Adrenal gland (tissue), 12 donors: ENCODE measurements around the gene LNPK. TPM values are rescaled to one million over a fixed set of nuclear protein-coding genes. Genes with fewer than 3 reads are reported as not detected.

Experiments
- DNase-seq, 7 donors: peaks; one replicate each; pipeline ENCODE4 v3.0.0-alpha.2; 2019 to 2020
- H3K27ac ChIP-seq, 5 donors: fragments of 200-600 bp; sonication (generic) in 4 of 5; 1 replicate in 3 of 5; 2 replicates in 2 of 5; pipeline versions ENCODE4 v1.5.1 to v1.8.0; 2016 to 2020; ENCODE audit warnings: mild to moderate bottlenecking in 1 of 5
- H3K27me3 ChIP-seq: fragments of 200-600 bp; 2 replicates; pipeline ENCODE4 v1.8.0; 2021
- H3K36me3 ChIP-seq, 2 donors: fragments of 200-600 bp; replicated peaks in 1 of 2; 1 replicate in 1 of 2; 2 replicates in 1 of 2; pipeline versions ENCODE4 v1.5.1 to v1.8.0; 2018 to 2022
- H3K4me1 ChIP-seq, 2 donors: fragments of 200-600 bp; replicated peaks in 1 of 2; 1 replicate in 1 of 2; 2 replicates in 1 of 2; pipeline versions ENCODE4 v1.5.1 to v1.8.0; 2018 to 2021
- H3K4me3 ChIP-seq, 4 donors: fragments of 200-600 bp; sonication (generic) in 3 of 4; one replicate each; pipeline ENCODE4 v1.5.1; 2016 to 2018
- H3K9me3 ChIP-seq, 3 donors: fragments of 200-600 bp; sonication (generic) in 1 of 3; replicated peaks in 1 of 3; 1 replicate in 2 of 3; 2 replicates in 1 of 3; pipeline versions ENCODE4 v1.5.1 to v1.8.0; 2016 to 2021
- POLR2A ChIP-seq, 2 donors: fragments of 450-650 bp; IDR thresholded peaks; one replicate each; pipeline ENCODE4 v1.6.1; 2017; ENCODE audit warnings: antibody characterized with exemption in 2 of 2, mild to moderate bottlenecking in 2 of 2, moderate library complexity in 1 of 2
- WGBS, 4 donors: extraction: QIAGEN DNeasy Blood & Tissue Kit in 2 of 4; methylation state at CpG; one replicate each; pipeline versions ENCODE4 v1.1.5 to v1.1.7; 2013 to 2017; 5-methylcytosine and 5-hydroxymethylcytosine counted together
- intact Hi-C, 2 donors: fragments of 100-400 bp; cut with DNase I; formaldehyde crosslinking; loops; one replicate each; pipeline versions ENCODE4 v1.14.1 to v1.15.0; 2022 to 2023
- polyA plus RNA-seq, 3 donors: library from polyadenylated mRNA; stranded (reverse); fragments of 200-250 nt in 2 of 3; fragments of 350-450 nt in 1 of 3; fragmentation: Illumina TruSeq in 1 of 3; extraction: RNeasy Lipid Tissue Mini Kit (QIAGEN cat#74804) in 1 of 3; gene quantifications; one replicate each; pipeline ENCODE4 v1.2.3, GENCODE V29; 2013 to 2014
- total RNA-seq, 9 donors: library from RNA; depleted of rRNA in 4 of 9; stranded (reverse); fragments of >200 nt in 4 of 9; fragments of 120-200 nt in 1 of 9; fragmentation: NEBNext Ultra II Directional in 1 of 9; extraction: Animal tissue kit (Norgen Biotek cat#: 25700) in 1 of 9; gene quantifications; one replicate each; pipeline versions ENCODE4 v1.1.0 to v1.2.4, GENCODE V29; 2013 to 2023
- TF ChIP-seq, protein P1 (sequence below), 6 experiments: fragments of 450-650 bp in 4 of 6; fragments of 200-600 bp in 2 of 6; sonication (generic) in 1 of 6; IDR thresholded peaks; 1 replicate in 5 of 6; 2 replicates in 1 of 6; pipeline versions ENCODE4 v1.5.1 to v1.8.0; 2016 to 2021; ENCODE audit warnings: antibody characterized with exemption in 6 of 6, mild to moderate bottlenecking in 2 of 6, moderate library complexity in 1 of 6
- donor health status: healthy with polysubstance abuse.
- donor health status: Bipolar disorder and iron deficiency.
- donor health status: DM: yes; HTN: yes; CAD: no.
- donor health status: DM: no; HTN: no; CAD: no.
- donor health status: DM: no; HTN: no; CAD: no.
- donor health status: DM: yes; HTN: yes; CAD: no.

Gene LNPK
- total and polyA plus RNA-seq, 12 donors = 2.6 to 32.7 (median 19.3) TPM

DNA sequence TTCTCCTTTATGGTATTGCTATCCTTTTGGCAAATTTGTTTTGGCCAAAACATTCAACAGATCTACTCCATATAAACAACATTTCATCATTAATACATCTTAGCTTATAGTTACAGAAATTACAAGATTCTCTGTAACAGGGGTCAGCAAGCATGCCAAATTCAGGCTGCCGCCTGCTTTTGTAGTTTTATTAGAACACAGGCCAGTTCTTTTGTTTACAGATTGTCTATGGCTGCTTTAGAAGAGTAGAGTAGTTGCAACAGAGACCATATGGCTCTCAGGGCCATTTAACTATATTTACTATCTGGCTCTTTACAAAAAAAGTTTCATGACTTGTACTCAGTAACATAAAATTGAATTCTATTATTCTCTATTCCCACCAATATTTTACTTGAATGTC lies 53.9 kb downstream of the LNPK start:
- Histone ChIP-seq H3K27me3 (no peaks in the 10 kb centered on the region), H3K9me3 (no peaks in the 10 kb centered on the region), H3K4me1 (no peaks in the 10 kb centered on the region), H3K4me3 (no peak overlapping the region), H3K27ac (no peak overlapping the region), H3K36me3 (no peaks in the 10 kb centered on the region)
- intact Hi-C loops = no loop called here
- no peak for TF ChIP-seq POLR2A (IDR thresholded peaks at IDR 0.05)
- TF ChIP-seq, protein P1, sequence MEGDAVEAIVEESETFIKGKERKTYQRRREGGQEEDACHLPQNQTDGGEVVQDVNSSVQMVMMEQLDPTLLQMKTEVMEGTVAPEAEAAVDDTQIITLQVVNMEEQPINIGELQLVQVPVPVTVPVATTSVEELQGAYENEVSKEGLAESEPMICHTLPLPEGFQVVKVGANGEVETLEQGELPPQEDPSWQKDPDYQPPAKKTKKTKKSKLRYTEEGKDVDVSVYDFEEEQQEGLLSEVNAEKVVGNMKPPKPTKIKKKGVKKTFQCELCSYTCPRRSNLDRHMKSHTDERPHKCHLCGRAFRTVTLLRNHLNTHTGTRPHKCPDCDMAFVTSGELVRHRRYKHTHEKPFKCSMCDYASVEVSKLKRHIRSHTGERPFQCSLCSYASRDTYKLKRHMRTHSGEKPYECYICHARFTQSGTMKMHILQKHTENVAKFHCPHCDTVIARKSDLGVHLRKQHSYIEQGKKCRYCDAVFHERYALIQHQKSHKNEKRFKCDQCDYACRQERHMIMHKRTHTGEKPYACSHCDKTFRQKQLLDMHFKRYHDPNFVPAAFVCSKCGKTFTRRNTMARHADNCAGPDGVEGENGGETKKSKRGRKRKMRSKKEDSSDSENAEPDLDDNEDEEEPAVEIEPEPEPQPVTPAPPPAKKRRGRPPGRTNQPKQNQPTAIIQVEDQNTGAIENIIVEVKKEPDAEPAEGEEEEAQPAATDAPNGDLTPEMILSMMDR (IDR thresholded peaks at IDR 0.05) = no peak
- WGBS, 4 donors = 80 to 94% (median 92%) methylated on average over 1 of the region's 1 CpG
- DNase-seq = no peak

DNA sequence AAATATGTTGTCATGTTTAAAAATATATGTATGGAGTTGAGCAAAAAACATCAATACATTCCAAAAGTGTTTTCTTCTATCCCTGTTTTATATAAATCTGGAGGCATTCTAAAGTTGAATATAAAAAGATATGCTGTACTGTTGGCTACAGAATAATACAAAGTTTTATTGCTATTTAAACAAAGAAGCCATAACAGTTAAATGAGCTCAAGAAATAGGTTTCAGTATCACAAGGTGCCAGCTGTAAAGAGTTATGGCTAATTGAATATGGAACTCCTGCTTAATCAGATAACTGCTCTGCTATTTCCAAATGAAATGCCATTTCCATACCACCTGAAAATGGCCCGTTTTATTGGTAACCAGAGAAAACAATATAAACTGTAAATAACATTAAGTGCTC lies 55.0 kb downstream of the LNPK start:
- Histone ChIP-seq H3K4me1 (no peaks in the 10 kb centered on the region), H3K27me3 (no peaks in the 10 kb centered on the region), H3K36me3 (no peaks in the 10 kb centered on the region), H3K9me3 (no peaks in the 10 kb centered on the region), H3K27ac (no peak overlapping the region), H3K4me3 (no peak overlapping the region)
- 86 to 100% (median 92%) methylated on average over 1 of the region's 1 CpG for WGBS, 4 donors
- intact Hi-C loops = no loop called here
- DNase-seq = no peak
- TF ChIP-seq POLR2A (IDR thresholded peaks at IDR 0.05) = no peak
- TF ChIP-seq, protein P1 (IDR thresholded peaks at IDR 0.05) = no peak

DNA sequence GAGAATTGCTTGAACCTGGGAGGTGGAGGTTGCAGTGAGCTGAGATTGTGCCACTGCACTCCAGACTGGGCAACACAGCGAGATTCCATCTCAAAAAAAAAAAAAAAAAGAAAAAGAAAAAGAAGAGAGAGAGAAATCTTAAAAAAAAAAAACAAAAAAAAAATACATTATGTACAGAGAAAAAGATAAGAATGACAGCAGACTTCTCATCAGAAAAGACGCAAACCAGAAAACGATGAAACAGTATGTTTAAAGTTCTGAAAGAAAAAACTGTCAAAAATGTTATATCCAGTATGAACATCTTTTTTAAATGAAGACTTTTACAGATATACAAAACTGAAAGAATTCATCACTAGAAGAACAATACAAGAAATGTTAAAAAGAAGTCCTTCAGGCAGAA lies 60.4 kb downstream of the LNPK start:
- peaks cover 0 to under 1% (median 0%) of the 10 kb centered on the region in 3 donors for H3K9me3 ChIP-seq
- TF ChIP-seq, protein P1 (IDR thresholded peaks at IDR 0.05) = no peak
- no peak for TF ChIP-seq POLR2A (IDR thresholded peaks at IDR 0.05)
- no peak overlapping the region for H3K4me3 ChIP-seq
- H3K4me1 ChIP-seq = no peaks in the 10 kb centered on the region
- intact Hi-C loops = no loop called here
- H3K36me3 ChIP-seq = no peaks in the 10 kb centered on the region
- DNase-seq = no peak
- 98 to 100% (median 99%) methylated on average over 3 of the region's 3 CpGs for WGBS, 4 donors
- H3K27me3 ChIP-seq = no peaks in the 10 kb centered on the region
- no peak overlapping the region for H3K27ac ChIP-seq

DNA sequence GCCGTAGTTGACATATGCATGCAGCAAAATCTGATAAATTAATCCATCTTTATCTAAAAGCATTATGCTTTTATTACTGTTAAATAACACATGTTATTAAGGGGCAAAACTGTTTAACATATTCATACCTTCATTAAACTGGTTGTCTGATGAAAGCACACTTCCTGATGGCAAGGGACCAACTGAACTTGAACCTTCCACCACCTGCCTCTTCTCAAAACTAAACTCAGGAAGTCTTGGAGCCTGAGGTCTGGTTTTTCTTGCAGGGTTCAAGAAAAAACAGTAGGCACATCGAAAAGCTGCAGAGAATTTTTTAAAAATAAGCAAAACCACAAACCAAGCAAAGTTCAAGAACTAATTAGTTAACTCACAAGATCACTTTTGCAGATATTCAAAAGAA lies 64.9 kb downstream of the LNPK start:
- Histone ChIP-seq H3K27me3 (no peaks in the 10 kb centered on the region), H3K9me3 (peaks cover 0 to 4% (median 0%) of the 10 kb centered on the region in 3 donors), H3K4me3 (no peak overlapping the region), H3K27ac (no peak overlapping the region), H3K4me1 (no peaks in the 10 kb centered on the region), H3K36me3 (peaks cover 0 to 9% of the 10 kb centered on the region in 2 donors)
- intact Hi-C loops = no loop called here
- 79 to 83% (median 82%) methylated on average over 2 of the region's 2 CpGs for WGBS, 4 donors
- TF ChIP-seq, protein P1 (IDR thresholded peaks at IDR 0.05) = no peak
- TF ChIP-seq POLR2A (IDR thresholded peaks at IDR 0.05) = no peak
- no peak for DNase-seq
